MCF 10A (cell line): ENCODE data around the gene AGO1. TPM values are rescaled to one million over a fixed set of nuclear protein-coding genes. Genes with fewer than 3 reads are reported as not detected.

Source experiments
- BruUV-seq: library from RNA; stranded (reverse); fragments of 400-500 nt; replicated peaks from 2 replicates; lab custom pipeline; 2021; lab: Mats Ljungman, UMichigan
- CTCF ChIA-PET: fragments of 300-600 bp; sonication (Branson Sonifier 250); formaldehyde crosslinking; extraction: SDS; loops from one replicate; lab custom pipeline; 2021; ENCODE audit warnings: antibody characterized with exemption, inconsistent platforms; lab: Yijun Ruan, JAX
- POLR2A ChIA-PET: fragments of 300-600, 350-650 bp; sonication (Branson Sonifier 250); formaldehyde crosslinking; extraction: SDS; loops from one replicate; lab custom pipeline; 2020; ENCODE audit warnings: antibody characterized with exemption, inconsistent platforms; lab: Yijun Ruan, JAX
- DNase-seq: peaks from one replicate; pipeline ENCODE4 v3.0.0-alpha.2; 2018; ENCODE audit not compliant: unreplicated experiment
- H3K27ac Mint-ChIP-seq: one replicate; pipeline ENCODE4 v1.8.0; 2022; ENCODE audit warnings: mild to moderate bottlenecking, low read depth, mixed read lengths; ENCODE audit not compliant: unreplicated experiment
- H3K27me3 Mint-ChIP-seq: one replicate; pipeline ENCODE4 v1.8.0; 2022; ENCODE audit warnings: mixed read lengths; ENCODE audit not compliant: insufficient read depth, unreplicated experiment
- H3K36me3 Mint-ChIP-seq: one replicate; pipeline ENCODE4 v1.8.0; 2022; ENCODE audit warnings: mild to moderate bottlenecking, moderate library complexity, mixed read lengths; ENCODE audit not compliant: insufficient read depth, unreplicated experiment
- H3K4me1 Mint-ChIP-seq: one replicate; pipeline ENCODE4 v1.8.0; 2022; ENCODE audit warnings: mixed read lengths; ENCODE audit not compliant: insufficient read depth, unreplicated experiment
- H3K4me3 Mint-ChIP-seq: one replicate; pipeline ENCODE4 v1.8.0; 2022; ENCODE audit warnings: mild to moderate bottlenecking, moderate library complexity, mixed read lengths; ENCODE audit not compliant: unreplicated experiment
- H3K9me3 Mint-ChIP-seq: one replicate; pipeline ENCODE4 v1.8.0; 2022; ENCODE audit warnings: mixed read lengths; ENCODE audit not compliant: unreplicated experiment
- intact Hi-C: fragments of 100-400 bp; cut with micrococcal nuclease; formaldehyde crosslinking; loops from 2 replicates; pipeline ENCODE4 v1.14.1; 2022
- total RNA-seq: library from RNA; stranded (reverse); gene quantifications from 2 replicates; pipeline ENCODE4 v1.2.3, GENCODE V29; 2022
- TF ChIP-seq, protein P1 (sequence below): fragments of 200-600 bp; IDR thresholded peaks from one replicate; pipeline ENCODE4 v1.8.0; 2022; ENCODE audit warnings: antibody characterized with exemption, mild to moderate bottlenecking; ENCODE audit not compliant: unreplicated experiment

Gene AGO1
- total RNA-seq, 1 experiment from 2014 or later: 13.5 TPM

DNA sequence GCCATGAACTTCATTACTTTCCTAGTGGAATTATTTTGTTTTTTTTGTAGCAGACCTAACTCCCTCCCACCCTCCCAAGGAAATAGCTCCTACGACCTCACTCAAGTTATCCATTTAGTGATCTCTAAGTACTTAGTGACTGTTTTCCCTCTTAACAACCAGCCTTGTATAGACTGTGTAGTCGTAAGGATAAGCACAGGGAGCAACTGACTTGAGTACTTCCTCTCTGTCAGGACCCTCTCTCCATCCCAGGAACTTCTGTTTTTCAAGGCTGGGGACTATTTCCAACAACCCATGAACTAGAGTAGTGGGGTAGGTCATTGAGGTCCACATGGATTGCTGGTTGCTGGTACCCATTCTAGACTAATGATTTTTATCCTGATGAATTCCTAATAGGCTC is 1.9 kb downstream of the AGO1 start:
- Mint-ChIP-seq H3K4me1 (peaks cover 18% of the 10 kb centered on the region), H3K27ac (no peak overlapping the region)

GRCh38 chr1:35885961-35886558 is 3.1 kb downstream of the AGO1 start:
- H3K4me1 Mint-ChIP-seq: peaks cover 18% of the 10 kb centered on the region
- peaks cover 20% of the 10 kb centered on the region for H3K36me3 Mint-ChIP-seq
- TF ChIP-seq, protein P1, sequence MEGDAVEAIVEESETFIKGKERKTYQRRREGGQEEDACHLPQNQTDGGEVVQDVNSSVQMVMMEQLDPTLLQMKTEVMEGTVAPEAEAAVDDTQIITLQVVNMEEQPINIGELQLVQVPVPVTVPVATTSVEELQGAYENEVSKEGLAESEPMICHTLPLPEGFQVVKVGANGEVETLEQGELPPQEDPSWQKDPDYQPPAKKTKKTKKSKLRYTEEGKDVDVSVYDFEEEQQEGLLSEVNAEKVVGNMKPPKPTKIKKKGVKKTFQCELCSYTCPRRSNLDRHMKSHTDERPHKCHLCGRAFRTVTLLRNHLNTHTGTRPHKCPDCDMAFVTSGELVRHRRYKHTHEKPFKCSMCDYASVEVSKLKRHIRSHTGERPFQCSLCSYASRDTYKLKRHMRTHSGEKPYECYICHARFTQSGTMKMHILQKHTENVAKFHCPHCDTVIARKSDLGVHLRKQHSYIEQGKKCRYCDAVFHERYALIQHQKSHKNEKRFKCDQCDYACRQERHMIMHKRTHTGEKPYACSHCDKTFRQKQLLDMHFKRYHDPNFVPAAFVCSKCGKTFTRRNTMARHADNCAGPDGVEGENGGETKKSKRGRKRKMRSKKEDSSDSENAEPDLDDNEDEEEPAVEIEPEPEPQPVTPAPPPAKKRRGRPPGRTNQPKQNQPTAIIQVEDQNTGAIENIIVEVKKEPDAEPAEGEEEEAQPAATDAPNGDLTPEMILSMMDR: no peak
- ChIA-PET POLR2A (interaction anchor here (0.7 to 5.1 kb wide), 4 partner anchors 12 to 45 kb away, joined by 3 to 23 read pairs (median 6); partner anchors contain the start of gene AGO3), CTCF (no interaction called here)
- no peaks in the 10 kb centered on the region for H3K9me3 Mint-ChIP-seq
- no TSS peak for BruUV-seq
- intact Hi-C loops: no loop called here
- H3K27me3 Mint-ChIP-seq: no peaks in the 10 kb centered on the region
- DNase-seq: no peak
- H3K27ac Mint-ChIP-seq: no peak overlapping the region
- H3K4me3 Mint-ChIP-seq: no peak overlapping the region

More for the DNA sequence above, 1.9 kb downstream of the AGO1 start:
- Mint-ChIP-seq H3K9me3 (no peaks in the 10 kb centered on the region), H3K36me3 (peaks cover 18% of the 10 kb centered on the region), H3K4me3 (peak overlapping the region; percentile 94), H3K27me3 (no peaks in the 10 kb centered on the region)
- TF ChIP-seq, protein P1: no peak
- ChIA-PET CTCF (no interaction called here), POLR2A (interaction anchor here (2.5 to 5.1 kb wide), 2 partner anchors 11 to 46 kb away, joined by 10 to 23 read pairs; partner anchors contain the start of gene AGO3)
- no peak for DNase-seq
- intact Hi-C loops: no loop called here
- no TSS peak for BruUV-seq

- ChIA-PET CTCF (interaction anchor here (0.5 to 0.6 kb wide), 6 partner anchors 24 to 898 kb away, joined by 3 to 5 read pairs (median 4); no protein-coding TSS in a partner anchor), POLR2A (interaction anchor here (0.7 to 2.5 kb wide), 2 partner anchors 26 to 44 kb away, joined by 3 to 10 read pairs; partner anchors contain the start of gene AGO3)
- Mint-ChIP-seq H3K27me3 (no peaks in the 10 kb centered on the region), H3K4me1 (peaks cover 18% of the 10 kb centered on the region), H3K4me3 (no peak overlapping the region), H3K36me3 (peaks cover 24% of the 10 kb centered on the region), H3K9me3 (no peaks in the 10 kb centered on the region), H3K27ac (no peak overlapping the region)
- TF ChIP-seq, protein P1: no peak
- BruUV-seq: no TSS peak
- no peak for DNase-seq
- intact Hi-C loops: no loop called here
Observed at GRCh38 chr1:35886577-35887431, 3.8 kb downstream of the AGO1 start.

- no peak overlapping the region for H3K27ac Mint-ChIP-seq
- intact Hi-C loops: no loop called here
- TF ChIP-seq, protein P1: no peak
- ChIA-PET CTCF (interaction anchor here (0.6 to 0.7 kb wide), 3 partner anchors 30 to 210 kb away, joined by 3 to 5 read pairs (median 4); no protein-coding TSS in a partner anchor), POLR2A (no interaction called here)
- H3K9me3 Mint-ChIP-seq: no peaks in the 10 kb centered on the region
- BruUV-seq: no TSS peak
- no peaks in the 10 kb centered on the region for H3K27me3 Mint-ChIP-seq
- no peak overlapping the region for H3K4me3 Mint-ChIP-seq
- H3K4me1 Mint-ChIP-seq: peaks cover 12% of the 10 kb centered on the region
- no peak for DNase-seq
- H3K36me3 Mint-ChIP-seq: peaks cover 31% of the 10 kb centered on the region
Observed at GRCh38 chr1:35887508-35887907, 4.5 kb downstream of the AGO1 start.
